Astrocyte of the cerebellum (primary cell): ENCODE measurements around the gene MNT.

ENCODE experiments used
- DNase-seq: peaks from one replicate; pipeline ENCODE4 v3.0.0-alpha.2; 2011; ENCODE audit warnings: low read depth
- H3K4me3 ChIP-seq: 2 replicates; pipeline ENCODE4 v1.5.1; 2011; ENCODE audit warnings: mild to moderate bottlenecking, low read depth, low read length, moderate library complexity
- CTCF ChIP-seq: IDR thresholded peaks from 2 replicates; pipeline ENCODE4 v1.5.1; 2012; ENCODE audit warnings: low read length, low read depth, moderate library complexity, mild to moderate bottlenecking; ENCODE audit errors: missing control alignments
- in situ Hi-C: cut with HindIII; loops from 2 replicates; pipeline ENCODE4 v1.10.0; 2017; ENCODE audit warnings: low sequenced_read_pairs

MNT gene

DNA sequence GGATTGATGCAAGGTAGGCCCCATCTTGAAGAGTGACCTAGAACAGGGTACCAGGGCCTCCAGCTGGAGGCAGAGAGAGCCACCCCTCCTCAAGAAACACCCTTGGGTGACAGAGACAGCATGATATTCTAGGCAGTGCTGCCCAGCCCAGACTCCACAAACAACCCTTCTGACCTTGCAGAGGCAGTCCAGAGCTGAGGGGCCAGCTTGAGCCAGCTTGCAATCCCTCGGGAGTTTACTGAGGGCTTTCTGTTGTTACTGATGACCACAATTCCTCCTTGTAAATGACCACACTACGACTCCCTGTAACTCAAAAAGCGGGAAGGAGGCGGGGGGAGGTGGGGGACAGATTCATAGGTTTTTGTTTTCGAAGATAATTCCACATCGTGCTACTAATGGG is 18.6 kb upstream of the MNT start:
- TF ChIP-seq CTCF = no peak
- no peak for DNase-seq
- in situ Hi-C loops = loop anchor here (10.0 kb wide), 1 partner anchor 65 kb away; no protein-coding TSS in a partner anchor
- H3K4me3 ChIP-seq = no peak overlapping the region

GRCh38 chr17:2418572-2418971 is 17.7 kb upstream of the MNT start:
- no peak overlapping the region for H3K4me3 ChIP-seq
- DNase-seq = no peak
- in situ Hi-C loops = loop anchor here (10.0 kb wide), 1 partner anchor 66 kb away; no protein-coding TSS in a partner anchor
- TF ChIP-seq CTCF = no peak

- in situ Hi-C loops = loop anchor here (10.0 kb wide), 1 partner anchor 69 kb away; no protein-coding TSS in a partner anchor
- H3K4me3 ChIP-seq = no peak overlapping the region
- peak; percentile 92 for TF ChIP-seq CTCF
- peak; percentile 81 for DNase-seq
Observed at GRCh38 chr17:2416010-2416734, 15.3 kb upstream of the MNT start.

DNA sequence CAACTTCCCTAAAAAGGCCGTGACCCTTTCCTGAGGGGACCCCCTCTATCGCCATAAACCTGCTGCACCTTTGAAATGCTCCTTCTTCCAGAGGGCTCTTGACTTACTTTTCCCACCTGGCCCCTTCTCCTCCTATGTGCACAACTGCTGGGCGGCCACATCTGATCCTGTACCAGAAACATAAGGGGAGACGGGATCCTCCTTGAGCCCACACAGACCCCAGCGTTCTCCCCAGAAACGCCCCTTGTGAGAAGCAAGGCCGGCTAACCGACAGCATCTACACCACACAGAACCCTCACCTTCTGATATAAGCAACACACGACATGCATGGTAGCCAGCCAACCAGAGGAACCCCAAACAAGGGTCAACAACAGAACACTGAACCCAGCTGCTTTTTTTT is 14.2 kb upstream of the MNT start:
- in situ Hi-C loops = loop anchor here (10.0 kb wide), 1 partner anchor 70 kb away; no protein-coding TSS in a partner anchor
- H3K4me3 ChIP-seq = no peak overlapping the region
- no peak for TF ChIP-seq CTCF
- DNase-seq = no peak

DNA sequence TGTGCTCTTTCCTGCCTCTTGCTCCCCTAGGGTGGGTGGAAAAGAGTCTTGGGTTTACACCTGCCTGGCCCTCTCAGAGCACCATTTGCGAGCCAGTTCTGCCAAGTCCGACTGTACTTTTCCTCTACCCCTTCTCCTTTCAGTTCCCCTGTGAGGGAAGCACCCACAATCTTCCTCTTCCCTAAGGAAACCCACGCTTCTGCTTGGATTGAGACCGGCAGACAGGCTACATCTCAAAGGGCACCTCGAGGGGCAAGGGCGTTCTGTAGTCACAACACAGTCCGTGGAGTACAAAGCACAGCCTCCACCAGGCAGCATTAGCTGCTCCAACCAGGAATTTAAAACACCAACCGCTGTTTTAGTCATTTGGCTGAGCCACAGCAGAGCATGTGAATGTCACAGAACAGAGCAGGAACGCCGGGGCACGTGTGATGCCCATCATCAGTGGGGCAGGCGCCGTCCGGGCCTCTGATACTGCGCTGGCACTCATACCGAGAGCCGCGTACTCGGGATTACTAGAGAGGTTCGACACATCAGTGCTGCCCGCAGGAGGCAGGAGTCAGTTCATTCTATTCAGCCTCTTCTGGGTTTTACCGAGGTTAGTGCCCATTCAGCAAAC is 13.7 kb upstream of the MNT start:
- no peak overlapping the region for H3K4me3 ChIP-seq
- DNase-seq = no peak
- no peak for TF ChIP-seq CTCF
- in situ Hi-C loops = loop anchor here (10.0 kb wide), 1 partner anchor 70 kb away; no protein-coding TSS in a partner anchor

- peak; percentile 15 for TF ChIP-seq CTCF
- no peak for DNase-seq
- H3K4me3 ChIP-seq = no peak overlapping the region
- in situ Hi-C loops = loop anchor here (10.0 kb wide), 1 partner anchor 72 kb away; no protein-coding TSS in a partner anchor
Observed at GRCh38 chr17:2412561-2413021, 11.7 kb upstream of the MNT start.
